Activated T-helper 9 cell treated with anti-CD3 and anti-CD28 coated beads, Interleukin-2, amount 50 U/mL, for 16 hours (primary cell): Measurements from ENCODE around the gene GNAS.
"Not testable (repeated sequence)": the region's sequence is repeated elsewhere in the genome, so short reads cannot be mapped to it uniquely, and the experiment has no call there.

Source experiments
- DNase-seq: peaks from one replicate; pipeline ENCODE4 v3.0.0-alpha.2; 2020; ENCODE audit warnings: low read depth

The GNAS gene

DNA sequence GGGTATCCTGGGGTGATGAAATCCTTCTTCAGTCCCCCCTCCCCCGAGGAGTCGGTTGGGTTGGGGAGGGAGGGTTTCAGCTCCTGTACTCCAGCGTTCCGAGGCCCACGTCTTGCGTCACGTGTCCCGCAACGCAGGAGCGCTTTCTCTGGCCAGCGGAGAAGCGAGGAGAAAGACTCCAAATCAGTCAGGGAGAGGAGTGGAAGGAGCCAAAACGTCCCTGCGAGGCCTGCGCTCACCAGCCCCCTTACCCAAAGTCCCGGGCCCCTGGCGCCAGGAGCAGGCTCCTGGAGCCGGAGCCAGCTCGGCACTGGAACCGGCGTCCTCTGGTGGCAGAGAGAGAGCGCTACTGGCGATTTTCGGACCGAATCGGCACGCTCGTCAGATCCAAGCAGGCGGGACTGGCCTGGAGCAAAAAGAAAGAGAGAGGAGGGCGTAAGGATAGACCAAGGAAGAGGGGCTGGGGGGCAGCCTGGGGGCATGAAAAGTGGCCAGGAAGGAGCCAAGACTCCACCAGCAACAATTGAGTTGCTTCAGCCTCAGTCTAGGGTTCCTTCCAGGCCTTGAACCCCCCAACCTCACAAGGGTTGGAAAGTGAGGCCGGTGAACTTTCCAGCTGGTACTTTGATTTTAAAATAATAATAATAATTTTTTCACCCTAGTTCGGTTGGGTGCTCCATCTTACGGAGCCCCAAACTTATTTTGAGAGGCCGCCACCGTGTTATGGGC is at the start of gene GNAS:
Gene GNAS, plus strand, starts transcription at position 174 of the 729 bp plus-strand sequence.
- peak; percentile 24 for DNase-seq

DNA sequence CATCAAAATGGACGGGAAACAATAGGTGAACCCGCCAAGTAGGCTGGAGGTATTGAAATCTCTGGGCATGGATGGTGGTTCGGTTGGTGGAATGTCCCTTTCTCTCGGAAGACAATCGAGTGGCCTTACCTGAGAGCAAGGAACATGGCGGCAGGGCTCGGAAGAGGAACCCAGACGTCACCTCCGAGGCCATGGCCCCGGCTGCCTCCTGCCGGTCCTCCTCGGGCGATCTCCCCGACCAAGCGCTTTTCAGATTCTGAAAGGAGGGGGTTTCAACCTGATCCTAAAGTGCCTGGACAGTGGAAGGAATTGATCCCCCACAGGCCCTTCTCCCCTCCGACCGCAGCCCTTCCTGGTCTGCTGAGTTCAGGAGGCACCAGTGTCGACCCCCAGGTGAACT is 49.0 kb upstream of the GNAS start:
- no peak for DNase-seq

DNA sequence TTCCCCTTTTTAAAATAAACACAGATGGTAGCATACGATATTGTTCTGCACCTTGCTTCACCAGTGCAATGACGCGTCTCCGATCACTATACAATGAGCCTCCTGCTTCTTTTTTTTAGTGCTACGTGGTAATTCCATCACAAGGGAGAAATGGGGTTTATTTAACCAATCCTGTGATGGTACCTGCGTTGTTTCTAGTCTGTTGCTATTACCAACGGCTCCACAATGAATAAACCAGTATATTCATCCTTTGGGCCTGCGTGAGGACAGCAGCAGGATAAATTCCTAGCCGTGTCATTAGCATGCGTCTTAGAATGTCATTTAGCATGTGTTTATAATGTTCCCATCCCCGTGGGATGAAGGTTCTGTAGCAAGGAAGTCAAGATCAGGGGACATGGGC is 44.7 kb upstream of the GNAS start:
- no peak for DNase-seq

DNA sequence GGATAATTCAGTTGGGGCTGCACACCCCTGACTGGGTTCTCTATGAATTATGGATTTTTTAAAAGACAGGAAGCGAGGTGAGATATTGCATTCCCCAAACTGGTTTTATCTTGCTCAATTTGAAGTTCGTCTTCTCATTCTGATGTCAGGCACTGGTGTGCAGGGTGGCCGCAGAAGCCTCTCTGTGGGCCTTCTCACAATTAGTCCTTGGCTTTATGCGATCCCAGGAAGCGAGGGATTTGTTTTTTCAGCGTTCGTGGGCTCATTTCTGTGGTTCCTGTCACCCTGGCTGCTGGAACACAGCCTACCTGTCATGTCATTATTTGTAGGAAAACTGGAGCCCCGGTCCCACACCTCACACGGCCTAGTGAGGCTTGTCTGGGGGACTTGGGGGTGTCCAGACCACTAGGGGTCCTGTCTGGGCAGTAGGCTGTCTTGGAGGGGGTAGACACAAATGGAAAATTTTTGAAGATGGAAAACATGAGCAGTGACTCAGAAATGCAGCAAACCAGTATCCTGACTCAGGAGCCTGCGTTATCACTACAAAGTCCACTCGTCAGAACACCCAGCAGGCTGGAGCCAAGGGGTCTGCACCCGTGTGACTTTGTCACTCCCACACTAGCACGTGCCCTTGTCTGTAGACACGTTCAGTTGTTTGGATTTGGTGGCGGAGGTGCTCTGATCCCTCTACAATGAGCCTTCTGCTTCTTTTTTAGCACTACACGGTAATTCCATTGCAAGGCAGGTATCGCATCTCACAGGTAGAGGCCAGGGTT is 44.1 kb upstream of the GNAS start:
- no peak for DNase-seq

DNA sequence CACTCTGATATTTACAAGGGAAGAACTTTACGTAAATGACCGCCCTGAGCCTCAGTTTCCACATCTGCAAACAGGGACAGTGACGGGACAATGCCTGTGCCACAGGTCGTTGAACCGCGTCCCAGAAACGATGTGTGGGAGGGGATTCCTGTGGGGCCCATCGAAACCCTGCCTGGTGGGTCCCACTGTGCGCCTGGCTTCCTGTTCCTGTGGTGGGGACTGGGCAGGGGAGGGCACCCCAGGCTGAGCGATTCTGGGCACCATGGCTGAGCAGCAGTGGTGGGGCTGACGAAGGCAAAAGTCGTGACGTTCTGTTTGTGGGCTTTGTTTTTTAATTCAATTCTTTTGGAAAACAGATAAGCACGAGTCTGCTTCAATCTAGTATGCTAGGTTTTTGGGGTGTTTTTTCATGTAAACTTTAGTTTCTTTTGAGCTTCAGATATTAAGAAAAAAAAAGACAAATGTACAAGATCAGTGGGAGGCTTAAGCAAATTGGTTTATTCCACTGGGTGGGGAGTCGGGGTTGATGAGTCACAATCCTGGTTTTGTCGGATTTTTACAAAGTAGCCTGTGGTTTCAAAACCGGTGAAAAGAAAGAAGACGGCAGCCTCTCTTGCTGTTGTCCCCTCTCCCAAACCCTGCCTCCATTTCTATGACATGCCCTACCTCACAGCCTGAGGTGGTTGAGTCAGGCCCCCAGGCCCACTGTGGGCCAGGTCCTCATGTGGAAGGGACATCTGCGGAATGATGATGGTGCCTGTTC is 42.2 kb upstream of the GNAS start:
- DNase-seq, result no peak

DNA sequence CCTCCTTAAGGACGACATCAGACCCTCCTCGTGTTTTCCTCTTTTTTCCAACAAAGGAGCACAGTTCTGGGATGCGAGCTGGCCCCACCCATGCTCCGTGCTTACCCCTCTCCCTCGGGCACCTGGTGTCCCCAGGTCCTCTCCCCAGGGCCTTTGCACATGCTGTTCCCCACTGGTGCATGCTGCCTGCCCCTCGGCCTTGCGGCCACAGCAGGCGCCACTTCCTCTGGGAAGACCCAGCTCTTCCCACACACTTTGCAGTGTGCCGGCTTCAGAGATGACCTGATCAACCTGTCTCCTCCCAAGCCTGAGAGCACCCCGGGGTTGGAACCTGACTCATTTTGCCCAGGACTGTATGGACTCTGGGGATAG is 41.7 kb upstream of the GNAS start:
- DNase-seq, result no peak

DNA sequence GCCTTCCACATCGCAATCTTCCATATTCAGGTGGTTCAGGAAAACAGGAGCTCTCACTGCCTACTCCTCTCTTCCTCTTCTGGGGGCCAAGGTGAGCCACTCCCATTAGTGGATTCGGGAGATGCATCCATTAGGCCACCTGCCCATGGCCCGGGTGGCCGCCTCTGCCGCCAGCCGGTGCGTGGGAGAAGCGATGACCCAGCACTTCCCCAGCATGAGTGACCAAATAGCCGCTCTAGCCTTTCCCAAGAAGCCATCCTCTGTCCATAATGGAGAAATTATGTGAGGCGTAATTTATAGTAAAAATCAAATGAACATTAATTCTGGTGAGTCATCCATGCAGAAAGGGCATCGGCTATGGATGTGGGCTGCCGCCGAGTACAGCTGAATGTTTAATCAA is 41.2 kb upstream of the GNAS start:
- no peak for DNase-seq

DNA sequence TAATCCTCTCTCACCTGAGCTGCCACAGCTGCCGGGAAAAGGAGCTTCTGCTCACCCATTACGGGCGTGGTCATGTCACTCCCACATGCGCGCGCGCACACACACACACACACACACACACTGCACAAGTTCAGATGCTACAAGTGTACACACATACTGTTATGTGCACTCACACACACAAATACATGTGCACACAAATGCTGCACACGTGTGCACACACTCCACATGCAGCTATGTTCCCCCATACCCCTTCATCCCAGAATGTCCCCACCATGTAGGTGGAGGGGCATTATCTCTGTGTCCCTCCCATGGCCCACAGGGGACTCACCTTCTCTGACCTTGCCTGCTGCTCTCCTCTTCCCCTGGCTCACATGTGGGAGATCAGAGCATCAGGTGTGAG is 39.1 kb upstream of the GNAS start:
- no peak for DNase-seq

DNA sequence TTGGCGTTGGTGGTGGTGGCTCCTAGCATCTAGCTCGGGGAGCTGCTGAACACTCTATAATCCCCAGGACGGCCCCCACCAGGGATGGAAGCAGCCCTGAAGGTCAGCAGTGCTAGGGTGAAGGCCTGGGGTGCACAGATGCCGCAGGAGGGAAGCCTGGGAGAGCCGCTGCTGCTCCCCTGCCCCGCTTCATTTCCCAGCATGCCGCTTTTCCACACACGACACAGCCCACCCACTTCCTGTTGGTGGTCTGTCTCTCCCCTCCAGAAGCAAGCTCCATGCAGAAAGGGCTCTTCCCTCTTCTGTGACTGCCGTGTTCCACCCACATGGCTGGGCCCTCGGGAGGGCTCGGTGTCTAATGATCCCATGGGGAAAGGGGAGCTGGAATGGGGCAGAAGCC is 37.1 kb upstream of the GNAS start:
- DNase-seq, result no peak

DNA sequence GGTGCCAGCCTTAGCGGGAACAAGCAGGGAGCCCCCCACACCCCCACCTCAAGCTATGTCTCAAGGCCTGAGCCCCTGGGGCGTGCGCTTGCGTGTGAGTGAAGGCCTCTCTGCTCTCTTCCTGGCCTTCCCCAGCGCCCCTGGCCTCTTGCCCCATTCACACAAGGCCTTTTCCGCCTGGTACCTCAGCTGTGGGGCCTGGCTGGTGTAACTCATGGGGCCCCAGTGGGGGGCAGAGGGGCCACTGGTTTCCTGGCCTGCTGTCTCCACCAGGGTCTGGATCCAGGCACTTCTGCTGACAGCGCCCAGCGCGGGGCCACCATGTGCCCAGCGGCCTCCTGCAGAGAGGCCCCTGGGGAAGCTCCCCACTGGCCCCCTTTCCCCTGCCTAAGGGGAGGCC is 36.5 kb upstream of the GNAS start:
- no peak for DNase-seq

DNA sequence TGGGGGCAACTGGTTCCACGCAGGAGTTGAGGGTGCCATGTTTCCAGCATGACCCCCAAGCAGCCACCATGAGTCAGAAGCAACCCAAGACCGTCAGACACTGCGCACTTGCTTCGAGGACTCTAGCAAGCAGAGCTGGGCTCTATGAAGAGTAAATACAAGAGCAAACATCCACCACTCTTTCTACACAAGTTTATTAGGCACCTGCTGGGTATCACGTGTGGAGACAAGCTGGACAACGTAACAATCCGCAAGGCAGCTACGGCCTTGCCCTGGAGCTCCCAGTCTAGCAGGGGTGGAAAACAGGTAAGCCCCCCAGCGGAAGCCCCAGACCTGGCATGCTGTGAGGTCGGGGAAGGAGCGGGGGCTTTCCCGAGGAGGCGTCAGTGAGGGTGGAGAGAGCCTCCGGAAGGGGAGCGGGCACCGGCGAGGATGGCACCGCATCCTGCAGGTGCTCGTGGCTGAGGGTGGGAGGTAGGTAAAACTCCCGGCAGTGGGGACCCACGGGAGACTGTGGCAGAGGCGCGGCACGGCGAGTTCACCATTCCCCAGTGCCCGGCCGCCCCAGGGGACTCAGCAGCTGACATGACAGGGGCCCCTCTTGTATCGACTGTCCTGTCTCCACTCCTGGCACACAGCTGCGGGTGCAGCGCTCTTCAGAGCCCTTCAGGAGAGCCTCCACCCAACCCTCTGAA is 35.4 kb upstream of the GNAS start:
- no peak for DNase-seq

DNA sequence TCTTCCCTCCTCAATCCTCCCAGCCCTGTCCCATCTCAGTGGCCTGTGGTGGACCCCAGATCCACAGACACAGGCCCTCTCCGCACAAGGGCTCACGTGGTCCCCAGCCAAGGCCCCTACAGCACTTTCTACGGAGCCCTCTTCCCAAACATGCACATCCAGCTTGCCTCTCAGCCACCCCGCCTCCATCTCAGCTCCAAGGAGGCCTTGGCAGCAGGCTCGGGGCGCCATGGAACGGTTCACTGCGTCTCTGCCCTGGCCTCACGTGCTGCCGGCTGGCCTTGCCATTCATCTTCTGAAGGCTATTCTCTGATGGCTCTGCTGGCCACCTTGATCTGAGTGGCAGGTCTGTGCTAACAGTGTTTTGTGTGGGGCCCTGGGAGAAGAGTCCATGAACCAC is 34.8 kb upstream of the GNAS start:
- DNase-seq, result no peak

DNA sequence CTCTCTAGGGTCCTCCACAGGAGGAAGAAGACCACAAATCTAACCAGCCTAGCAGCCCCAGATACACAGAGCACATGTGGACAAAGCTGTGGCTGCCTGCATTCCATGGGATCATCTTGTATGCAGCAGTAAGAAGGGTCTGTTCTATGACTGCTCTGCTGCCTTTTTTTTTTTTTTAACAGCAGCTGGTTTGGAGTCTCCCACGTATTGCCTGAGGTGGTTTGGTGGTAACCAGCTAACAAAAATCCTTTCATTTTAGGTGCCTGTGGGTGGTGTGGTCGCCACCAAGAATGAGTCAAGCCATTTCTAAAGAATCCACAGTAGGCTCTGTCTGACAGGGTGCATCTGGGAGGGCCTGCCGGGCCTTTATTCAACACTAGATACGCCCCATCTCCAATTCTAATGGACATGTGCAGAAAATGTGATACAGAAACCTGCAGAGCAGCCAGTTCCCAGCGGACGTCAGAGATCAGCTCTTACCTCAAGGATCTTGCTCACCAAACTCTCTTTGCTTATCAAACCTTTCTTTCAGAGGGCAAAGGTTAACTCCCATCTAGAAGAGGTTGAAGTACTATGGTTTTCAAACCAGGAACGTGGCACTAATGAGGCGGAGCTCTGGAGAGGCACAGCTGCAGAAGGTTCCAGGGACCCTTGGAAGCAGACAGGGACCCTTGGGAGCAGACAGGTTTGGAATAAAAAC is 33.8 kb upstream of the GNAS start:
- DNase-seq, result peak; percentile 16

DNA sequence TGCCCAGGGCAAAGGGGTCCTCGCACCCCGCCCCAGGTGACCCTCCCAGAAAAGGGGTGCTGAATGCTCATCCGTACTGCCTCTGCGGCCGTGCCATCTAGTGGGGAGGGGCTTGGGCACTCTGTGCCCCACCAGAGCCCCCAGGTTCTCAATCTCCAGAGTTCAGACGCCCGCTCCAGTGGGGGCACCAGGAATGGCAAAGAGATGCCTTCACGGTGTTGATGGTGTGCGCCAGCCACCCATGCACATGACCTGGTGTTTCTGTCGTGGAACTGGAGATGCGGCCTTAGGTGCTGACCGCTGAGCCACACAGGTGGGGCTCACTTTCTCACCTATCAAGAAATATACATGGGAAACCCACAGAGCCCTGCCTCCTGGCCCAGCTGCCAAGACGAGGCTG is 32.6 kb upstream of the GNAS start:
- no peak for DNase-seq

DNA sequence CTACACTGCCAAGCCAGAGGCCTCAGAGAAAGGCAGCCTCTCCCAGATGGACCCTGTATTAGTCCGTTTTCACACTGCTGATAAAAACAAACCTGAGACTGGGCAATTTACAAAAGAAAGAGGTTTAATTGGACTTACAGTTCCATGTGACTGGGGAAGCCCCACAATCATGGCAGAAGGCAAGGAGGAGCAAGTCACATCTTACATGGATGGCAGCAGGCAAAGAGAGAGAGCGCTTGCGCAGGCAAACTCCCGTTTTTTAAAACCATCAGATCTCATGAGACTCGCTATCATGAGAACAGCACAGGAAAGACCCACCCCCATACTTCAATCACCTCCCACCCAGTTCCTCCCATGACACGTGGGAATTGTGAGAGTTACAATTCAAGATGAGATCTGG is 32.0 kb upstream of the GNAS start:
- not testable (repeated sequence) for DNase-seq

DNA sequence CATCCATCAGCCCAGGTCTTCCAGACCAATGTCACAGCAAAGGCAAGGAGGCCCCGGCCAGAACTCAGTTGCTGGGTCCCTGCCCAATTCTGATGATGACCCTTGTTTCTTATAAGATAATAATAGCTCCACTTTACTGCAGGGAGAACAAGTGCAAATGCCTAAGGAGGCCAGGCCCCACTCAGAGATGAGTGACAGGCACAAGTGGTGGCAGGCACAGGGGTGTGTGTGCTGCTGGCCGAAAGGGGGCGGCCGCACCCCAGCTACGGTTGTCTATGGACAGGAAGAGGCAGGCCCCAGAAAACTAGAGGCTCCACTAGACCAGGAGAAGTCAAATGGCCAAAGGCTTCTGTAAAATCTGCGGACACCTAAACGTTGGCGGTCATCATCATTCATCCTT is 30.4 kb upstream of the GNAS start:
- no peak for DNase-seq

DNA sequence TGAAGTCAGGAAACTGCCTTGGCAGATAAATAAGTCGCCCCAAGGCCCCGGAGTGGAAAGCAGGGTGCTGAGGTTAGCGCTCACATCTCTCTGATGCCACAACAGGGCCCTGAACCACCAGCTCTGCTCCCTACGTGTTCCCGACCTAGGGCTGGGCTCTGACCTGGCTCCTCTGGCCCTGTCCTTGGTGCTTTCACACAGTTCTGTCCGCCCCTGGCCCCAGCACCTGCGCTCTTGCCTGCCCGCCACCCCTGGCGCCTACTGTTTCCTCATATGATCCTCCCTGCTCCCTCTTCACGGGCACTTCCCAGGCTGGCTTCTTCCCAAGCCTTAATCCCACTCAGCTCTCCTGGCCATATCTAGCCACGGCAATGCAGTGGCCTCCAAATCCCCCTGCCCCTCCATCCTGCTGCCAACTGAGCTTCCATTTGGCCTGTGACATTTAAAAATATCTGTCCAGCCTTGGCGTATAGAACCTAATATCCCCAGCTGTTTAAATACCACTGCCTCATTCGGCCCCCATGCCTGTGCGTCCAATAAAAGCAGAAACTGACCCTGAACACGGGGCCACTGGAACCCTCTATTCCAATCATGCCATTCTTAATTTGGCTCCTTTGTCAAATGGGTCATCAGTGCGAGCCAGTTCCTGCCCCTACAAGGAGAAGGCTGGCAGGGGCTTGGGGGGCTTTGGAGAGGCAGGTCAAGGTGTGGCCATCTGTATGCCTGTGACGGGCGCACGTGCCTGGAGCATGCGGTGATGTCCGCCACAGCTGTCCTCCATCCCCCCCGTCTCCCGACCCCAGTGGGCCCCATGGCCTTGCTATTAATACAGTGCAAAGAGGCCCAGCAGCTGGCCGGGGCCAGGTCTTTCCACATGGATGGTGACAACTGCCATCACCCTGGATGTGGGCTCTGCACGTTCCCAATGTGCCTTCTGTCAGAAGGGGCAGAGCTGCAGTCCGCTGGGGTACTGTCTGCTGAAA is 29.5 kb upstream of the GNAS start:
- no peak for DNase-seq

DNA sequence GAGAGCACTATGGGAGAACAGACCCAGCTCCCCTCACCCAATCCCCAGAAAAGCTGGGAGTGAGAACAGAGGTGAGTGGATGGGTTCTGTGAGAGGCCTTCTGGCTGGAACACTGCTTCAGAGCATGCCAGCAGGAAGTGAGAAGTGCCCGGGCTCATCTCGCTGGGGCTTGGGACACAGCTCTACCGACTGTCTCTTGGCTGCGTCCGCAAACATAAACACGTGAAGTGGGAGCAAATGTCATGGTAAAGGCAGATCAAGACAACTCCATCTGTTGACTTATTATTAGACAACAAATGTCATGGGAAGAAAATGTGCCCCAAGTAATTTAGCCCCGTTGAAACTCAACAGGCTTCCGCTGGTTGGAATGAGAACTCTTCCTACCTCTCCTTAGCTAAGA is 27.7 kb upstream of the GNAS start:
- DNase-seq, result no peak

DNA sequence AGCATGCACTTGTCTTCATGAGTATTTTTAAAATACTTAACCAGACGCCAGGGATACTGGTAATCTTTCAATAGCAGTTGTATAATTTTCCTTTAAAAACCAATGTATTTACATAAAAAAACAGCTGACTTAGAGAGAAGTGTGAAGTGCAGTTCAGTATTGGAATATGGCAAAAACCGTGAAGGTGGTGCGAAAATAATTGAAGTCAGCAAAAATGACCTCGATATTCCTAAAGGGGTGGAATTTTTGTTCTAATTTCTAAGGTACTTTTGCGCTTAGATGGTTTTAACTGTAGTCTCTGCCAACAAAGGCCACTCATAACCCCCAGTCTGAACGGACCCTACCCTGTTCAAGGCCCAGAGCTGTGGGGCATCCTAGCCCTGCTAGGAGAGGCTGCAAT is 27.1 kb upstream of the GNAS start:
- no peak for DNase-seq

DNA sequence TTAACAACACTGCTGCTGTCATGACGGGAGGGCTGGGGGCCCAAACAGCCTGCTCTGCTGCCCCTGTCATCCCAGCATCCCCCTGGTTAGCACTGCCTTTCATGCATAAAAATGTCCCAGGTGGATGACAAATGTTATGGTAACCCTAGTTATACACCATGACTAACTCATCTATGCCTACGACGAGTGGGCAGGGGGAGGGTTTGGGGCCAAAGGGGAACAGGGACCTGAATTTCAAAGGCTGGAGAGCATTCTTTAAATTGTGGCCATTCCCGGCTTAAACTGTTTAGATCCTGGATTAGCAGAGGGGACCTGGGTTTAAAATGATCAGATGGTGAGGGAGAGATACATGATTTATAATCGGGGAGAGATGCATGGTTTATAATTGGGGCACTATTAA is 26.2 kb upstream of the GNAS start:
- DNase-seq, result no peak

DNA sequence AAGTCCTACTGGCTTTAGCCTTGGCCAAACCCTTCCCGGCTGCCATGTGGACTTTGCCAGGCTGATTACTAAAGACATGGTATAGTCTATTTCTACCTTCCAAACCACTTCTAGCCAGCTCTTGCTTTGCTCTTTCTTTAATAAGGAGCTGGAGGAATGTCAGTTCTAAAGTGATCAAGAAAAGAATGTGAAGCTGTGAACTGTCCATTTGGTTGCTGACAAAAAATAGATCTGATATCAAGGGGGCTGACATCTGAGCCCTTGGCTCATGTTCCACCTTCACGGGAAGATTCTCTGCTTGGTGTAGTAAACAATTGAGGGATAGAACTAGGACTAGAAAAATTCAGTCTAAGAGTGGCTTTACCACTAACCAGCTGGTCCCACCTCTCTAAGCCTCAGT is 24.4 kb upstream of the GNAS start:
- DNase-seq, result no peak
